Neural cell (in vitro differentiated cells): ENCODE measurements around the gene BIRC6. TPM values are rescaled to one million over a fixed set of nuclear protein-coding genes. Genes with fewer than 3 reads are reported as not detected.

Experiments
- H2AFZ ChIP-seq: fragments of 200-600, 300-800 bp; sonication (generic), shearing (Covaris generic); 2 replicates; pipeline ENCODE4 v1.6.0; 2014; ENCODE audit warnings: low read depth, mild to moderate bottlenecking, antibody characterized with exemption, low read length, moderate library complexity
- H3F3A ChIP-seq: fragments of 200-600 bp; shearing (Covaris generic); 2 replicates; pipeline ENCODE4 v1.6.1; 2016; ENCODE audit warnings: mild to moderate bottlenecking, moderate library complexity, mixed read lengths, antibody characterized with exemption, low read length; ENCODE audit not compliant: insufficient read depth, poor library complexity, severe bottlenecking
- H3K27ac ChIP-seq: fragments of 200-600, 300-800 bp; sonication (generic), shearing (Covaris generic); 2 replicates; pipeline ENCODE4 v1.5.1; 2014; ENCODE audit warnings: mild to moderate bottlenecking, low read length, moderate library complexity
- H3K27me3 ChIP-seq: fragments of 300-800, 200-600 bp; sonication (generic), shearing (Covaris generic); 2 replicates; pipeline ENCODE4 v1.6.0; 2014; ENCODE audit warnings: mild to moderate bottlenecking, low read depth, low read length, moderate library complexity; ENCODE audit not compliant: insufficient read depth
- H3K36me3 ChIP-seq: fragments of 300-800, 200-600 bp; sonication (generic), shearing (Covaris generic); 2 replicates; pipeline ENCODE4 v1.5.1; 2014; ENCODE audit warnings: mild to moderate bottlenecking, antibody characterized with exemption, low read length, moderate library complexity; ENCODE audit not compliant: insufficient read depth
- H3K4me2 ChIP-seq: fragments of 300-800, 200-600 bp; sonication (generic), shearing (Covaris generic); 2 replicates; pipeline ENCODE4 v1.6.0; 2014; ENCODE audit warnings: mild to moderate bottlenecking, low read length
- H3K4me3 ChIP-seq: fragments of 300-800, 200-600 bp; sonication (generic), shearing (Covaris generic); 2 replicates; pipeline ENCODE4 v1.5.1; 2014; ENCODE audit warnings: mild to moderate bottlenecking, low read length, moderate library complexity
- H3K79me2 ChIP-seq: fragments of 200-600 bp; shearing (Covaris generic); replicated peaks from 2 replicates; pipeline ENCODE4 v1.6.0; 2014; ENCODE audit warnings: mild to moderate bottlenecking, low read length, moderate library complexity; ENCODE audit not compliant: insufficient read depth
- H3K9ac ChIP-seq: fragments of 300-800, 200-600 bp; sonication (generic), shearing (Covaris generic); 2 replicates; pipeline ENCODE4 v1.6.1; 2016; ENCODE audit warnings: mild to moderate bottlenecking, low read length, mixed read lengths
- H3K9me2 ChIP-seq: fragments of 200-600 bp; shearing (Covaris generic); 2 replicates; pipeline ENCODE4 v1.6.1; 2016; ENCODE audit warnings: mild to moderate bottlenecking, low read length, mixed read lengths; ENCODE audit not compliant: insufficient read depth
- H3K9me3 ChIP-seq: fragments of 200-600, 300-800 bp; sonication (generic), shearing (Covaris generic); 2 replicates; pipeline ENCODE4 v1.6.1; 2016; ENCODE audit warnings: mild to moderate bottlenecking, mixed run types, low read length, moderate library complexity, mixed read lengths
- H4K20me1 ChIP-seq: fragments of 200-600 bp; shearing (Covaris generic); 2 replicates; pipeline ENCODE4 v1.6.1; 2016; ENCODE audit warnings: mild to moderate bottlenecking, mixed run types; ENCODE audit not compliant: insufficient read depth
- CTCF ChIP-seq: fragments of 450-650 bp; IDR thresholded peaks from 2 replicates; pipeline ENCODE4 v1.5.1; 2014; ENCODE audit warnings: antibody characterized with exemption, mild to moderate bottlenecking, moderate library complexity; ENCODE audit not compliant: poor library complexity, severe bottlenecking
- EP300 ChIP-seq: fragments of 450-650 bp; conservative IDR thresholded peaks from 2 replicates; pipeline ENCODE4 v1.6.1; 2014; ENCODE audit warnings: antibody characterized with exemption, mild to moderate bottlenecking, moderate library complexity; ENCODE audit not compliant: poor library complexity, severe bottlenecking
- EZH2 ChIP-seq: fragments of 200-600, 300-800 bp; shearing (Covaris generic), sonication (generic); IDR thresholded peaks from 2 replicates; pipeline ENCODE4 v1.6.1; 2014; ENCODE audit warnings: antibody characterized with exemption, low read length, borderline replicate concordance, mild to moderate bottlenecking; ENCODE audit not compliant: insufficient read depth, poor library complexity, severe bottlenecking
- MXI1 ChIP-seq: fragments of 450-650 bp; conservative IDR thresholded peaks from 2 replicates; pipeline ENCODE4 v1.6.1; 2014; ENCODE audit warnings: antibody characterized with exemption, mild to moderate bottlenecking; ENCODE audit not compliant: poor library complexity, severe bottlenecking
- POLR2AphosphoS5 ChIP-seq: IDR thresholded peaks from 2 replicates; pipeline ENCODE4 v1.6.1; 2012
- RAD21 ChIP-seq: fragments of 450-650 bp; conservative IDR thresholded peaks from 2 replicates; pipeline ENCODE4 v1.6.1; 2014; ENCODE audit warnings: antibody characterized with exemption, mild to moderate bottlenecking, moderate library complexity
- REST ChIP-seq: IDR thresholded peaks from 2 replicates; pipeline ENCODE4 v1.6.1; 2012; ENCODE audit warnings: borderline replicate concordance
- SMC3 ChIP-seq: fragments of 450-650 bp; conservative IDR thresholded peaks from 2 replicates; pipeline ENCODE4 v1.6.1; 2014; ENCODE audit warnings: antibody characterized with exemption, mild to moderate bottlenecking, moderate library complexity; ENCODE audit not compliant: poor library complexity
- TAF1 ChIP-seq: IDR thresholded peaks from 2 replicates; pipeline ENCODE4 v1.6.1; 2012; ENCODE audit warnings: low read depth
- polyA plus RNA-seq: library from polyadenylated mRNA; depleted of rRNA; stranded (reverse); fragments of >200 nt; gene quantifications from 2 replicates; pipeline ENCODE4 v1.2.3, GENCODE V29; 2014

The BIRC6 gene
- polyA plus RNA-seq, 1 donor from 2014 or later: 109 TPM

- no peak overlapping the region for H3K4me3 ChIP-seq
- H3K9me3 ChIP-seq: no peaks in the 10 kb centered on the region
- H3K27me3 ChIP-seq: no peaks in the 10 kb centered on the region
- no peak overlapping the region for H3K27ac ChIP-seq
- no peak overlapping the region for H3K4me2 ChIP-seq
- no peaks in the 10 kb centered on the region for H3K36me3 ChIP-seq
- H2AFZ ChIP-seq: no peak overlapping the region
- H3K9me2 ChIP-seq: no peaks in the 10 kb centered on the region
- H3K9ac ChIP-seq: no peak overlapping the region
- no peaks in the 10 kb centered on the region for H4K20me1 ChIP-seq
- H3K79me2 ChIP-seq: peaks cover 19% of the 10 kb centered on the region
- TF ChIP-seq RAD21 (no peak), EZH2 (no peak), MXI1 (no peak), CTCF (no peak), POLR2AphosphoS5 (no peak), EP300 (no peak), REST (no peak), SMC3 (no peak), TAF1 (no peak)
- H3F3A ChIP-seq: no peaks in the 10 kb centered on the region
These were observed 60.8 kb downstream of the BIRC6 start for GRCh38 chr2:32417659-32418058.

- H3K9me3 ChIP-seq: no peaks in the 10 kb centered on the region
- H3K36me3 ChIP-seq: no peaks in the 10 kb centered on the region
- no peak overlapping the region for H3K9ac ChIP-seq
- no peaks in the 10 kb centered on the region for H4K20me1 ChIP-seq
- no peaks in the 10 kb centered on the region for H3F3A ChIP-seq
- H3K79me2 ChIP-seq: peaks cover 30% of the 10 kb centered on the region
- no peak for TF ChIP-seq MXI1
- TF ChIP-seq RAD21: no peak
- TF ChIP-seq TAF1: no peak
- TF ChIP-seq EZH2: no peak
- no peak for TF ChIP-seq REST
- TF ChIP-seq CTCF: no peak
- TF ChIP-seq EP300: no peak
- no peak for TF ChIP-seq SMC3
- no peak for TF ChIP-seq POLR2AphosphoS5
- H3K4me3 ChIP-seq: no peak overlapping the region
- no peak overlapping the region for H2AFZ ChIP-seq
- no peak overlapping the region for H3K4me2 ChIP-seq
- H3K27ac ChIP-seq: no peak overlapping the region
- no peaks in the 10 kb centered on the region for H3K27me3 ChIP-seq
- H3K9me2 ChIP-seq: no peaks in the 10 kb centered on the region
These were observed 62.0 kb downstream of the BIRC6 start for GRCh38 chr2:32418778-32419177.
